SU-DHL-6 (cell line): Measurements from ENCODE around the gene FASTKD1.
"Not testable (repeated sequence)": the region's sequence is repeated elsewhere in the genome, so short reads cannot be mapped to it uniquely, and the experiment has no call there.

Source experiments
- CTCF ChIP-seq: fragments of 200-600 bp; sonication (generic); IDR thresholded peaks from one replicate; pipeline ENCODE4 v1.5.1; 2017; ENCODE audit warnings: antibody characterized with exemption, mild to moderate bottlenecking, low read length, moderate library complexity; ENCODE audit not compliant: insufficient read depth, poor library complexity, severe bottlenecking
- EZH2phosphoT487 ChIP-seq: fragments of 200-600 bp; sonication (generic), shearing (Covaris generic); conservative IDR thresholded peaks from 2 replicates; pipeline ENCODE4 v1.6.1; 2018; ENCODE audit warnings: mild to moderate bottlenecking, antibody characterized with exemption, low read length, moderate library complexity, mixed read lengths

GRCh38 chr2:169562084-169562483, 11.6 kb downstream of the FASTKD1 start:
- not testable (repeated sequence) for TF ChIP-seq CTCF, EZH2phosphoT487
